DND-41 (cell line): Measurements from ENCODE around the gene SLC9C2.

Source experiments
- CTCF ChIP-seq: IDR thresholded peaks from 2 replicates; pipeline ENCODE4 v1.5.1; 2012; ENCODE audit warnings: borderline replicate concordance, low read length, moderate library complexity, mild to moderate bottlenecking; ENCODE audit not compliant: poor library complexity, severe bottlenecking; ENCODE audit errors: extremely low read depth
- EZH2 ChIP-seq: IDR thresholded peaks from 3 replicates; pipeline ENCODE4 v1.6.1; 2012; ENCODE audit warnings: borderline replicate concordance, low read depth, mild to moderate bottlenecking, moderate library complexity, low read length, inconsistent platforms; ENCODE audit not compliant: severe bottlenecking

- TF ChIP-seq CTCF (no peak), EZH2 (no peak)
These were observed 121.6 kb downstream of the SLC9C2 start for GRCh38 chr1:173481195-173481772.
